Measurements from ENCODE around the gene USP54. TPM values are rescaled to one million over a fixed set of nuclear protein-coding genes. Genes with fewer than 3 reads are reported as not detected.

The USP54 gene
- total and polyA plus RNA-seq, 2 donors: 23.8 to 26.4 TPM

DNA sequence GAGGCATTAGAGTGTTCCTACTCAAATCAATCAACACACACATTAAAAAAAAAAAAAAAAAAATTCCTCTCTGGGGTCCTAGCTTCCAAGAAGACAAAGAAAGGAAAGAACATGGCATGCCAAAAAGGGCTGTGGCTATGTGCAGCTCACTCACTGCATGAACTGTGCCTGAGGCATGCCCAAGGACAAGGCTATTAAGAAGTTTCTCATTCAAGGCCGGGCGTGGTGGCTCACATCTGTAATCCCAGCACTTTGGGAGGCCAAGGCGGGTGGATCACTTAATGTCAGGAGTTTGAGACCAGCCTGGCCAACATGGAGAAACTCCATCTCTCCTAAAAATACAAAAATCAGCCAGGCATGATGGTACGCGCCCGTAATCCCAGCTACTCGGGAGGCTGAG, 53.4 kb downstream of the USP54 start:
- Histone ChIP-seq H3K36me3 (ENCODE audit: insufficient read depth) (peaks cover 2% of the 10 kb centered on the region), H3K27ac (ENCODE audit: low read depth) (no peak overlapping the region), H3K4me3 (ENCODE audit: low read depth, low read length) (no peak overlapping the region), H3K4me1 (ENCODE audit: insufficient read depth) (no peaks in the 10 kb centered on the region)
- DNase-seq (ENCODE audit: extremely low spot score): no peak
- WGBS: 95% methylated on average over 7 of the region's 7 CpGs

DNA sequence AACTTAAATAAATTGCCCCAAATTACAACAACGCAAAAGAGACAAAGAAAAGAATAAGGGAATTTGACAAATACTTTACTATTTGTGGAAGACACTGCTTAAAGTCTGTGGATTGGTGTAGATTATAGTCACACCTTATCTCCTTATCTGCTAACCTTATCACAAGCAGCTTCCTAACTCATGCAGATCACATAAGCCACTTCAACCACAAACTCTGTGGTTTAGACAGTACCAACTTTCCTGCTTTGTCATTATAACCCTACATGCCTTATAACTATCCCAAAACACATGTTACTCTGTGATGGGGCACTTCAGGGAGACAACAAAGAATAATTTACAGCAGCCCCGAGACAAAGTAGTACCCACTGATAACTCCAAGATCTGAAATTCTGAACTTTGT, 53.9 kb downstream of the USP54 start:
- H3K36me3 ChIP-seq (ENCODE audit: insufficient read depth): peaks cover 2% of the 10 kb centered on the region
- DNase-seq (ENCODE audit: extremely low spot score): no peak

DNA sequence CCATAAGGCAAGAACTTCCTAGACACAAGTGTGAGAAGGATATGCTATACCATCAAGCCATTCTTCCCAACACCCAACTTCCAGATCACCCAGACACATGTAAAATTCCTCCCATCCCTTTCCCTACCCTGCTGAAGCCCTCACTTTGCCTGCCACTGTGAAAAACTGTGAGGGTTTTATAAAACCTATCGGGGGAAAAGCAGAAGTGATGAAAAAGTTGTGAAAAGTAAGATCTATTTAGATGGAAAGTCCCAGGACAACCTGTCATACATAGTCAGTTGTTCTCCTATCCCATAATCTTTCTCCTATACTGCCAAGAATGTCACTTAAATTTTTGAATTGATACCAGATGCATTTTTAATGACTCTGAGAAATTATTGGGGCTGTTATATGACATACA, 56.3 kb downstream of the USP54 start:
- no peak for DNase-seq (ENCODE audit: extremely low spot score)
- H3K36me3 ChIP-seq (ENCODE audit: insufficient read depth): no peaks in the 10 kb centered on the region
- H3K27ac ChIP-seq (ENCODE audit: low read depth): no peak overlapping the region
- H3K4me3 ChIP-seq (ENCODE audit: low read depth, low read length): no peak overlapping the region
- H3K4me1 ChIP-seq (ENCODE audit: insufficient read depth): no peaks in the 10 kb centered on the region
- 92% methylated on average over 1 of the region's 1 CpG for WGBS

More for the DNA sequence above, 53.9 kb downstream of the USP54 start:
- Histone ChIP-seq H3K4me3 (ENCODE audit: low read depth, low read length) (no peak overlapping the region), H3K27ac (ENCODE audit: low read depth) (no peak overlapping the region), H3K4me1 (ENCODE audit: insufficient read depth) (no peaks in the 10 kb centered on the region)
- WGBS: 84% methylated on average over 2 of the region's 2 CpGs

DNA sequence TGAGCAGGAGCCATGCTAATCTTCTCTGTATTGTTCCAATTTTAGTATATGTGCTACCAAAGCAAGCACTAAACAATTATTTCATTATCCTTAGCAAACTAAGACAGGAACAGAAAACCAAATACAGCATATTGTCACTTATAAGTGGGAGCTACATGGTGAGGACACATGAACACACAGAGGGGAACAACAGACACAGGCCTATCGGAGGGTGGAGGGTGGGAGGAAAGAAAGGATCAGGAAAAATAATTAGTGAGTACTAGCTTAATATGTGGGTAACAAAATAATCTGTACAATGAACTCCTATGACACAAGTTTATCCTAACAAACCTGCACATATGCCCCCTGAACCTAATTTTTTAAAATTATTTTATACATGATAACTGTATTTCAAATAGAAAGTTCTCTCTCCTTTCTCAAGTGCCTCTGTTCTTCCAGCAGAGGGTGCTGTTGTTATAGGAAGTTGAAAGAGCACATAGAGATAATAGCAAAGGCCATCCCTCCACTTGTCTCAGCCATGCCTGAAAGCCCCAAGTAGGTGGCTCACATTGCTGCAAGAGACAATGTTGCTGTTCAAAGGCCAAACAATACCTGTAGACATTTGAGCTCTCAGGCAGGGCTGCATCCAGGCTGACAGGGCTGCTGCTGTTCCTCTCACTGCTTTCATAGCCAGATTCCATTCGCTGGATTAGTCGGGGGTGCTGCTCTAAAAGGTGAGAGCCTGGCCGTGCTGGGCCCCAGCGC, 61.9 kb downstream of the USP54 start:
- H3K4me1 ChIP-seq (ENCODE audit: insufficient read depth): no peaks in the 10 kb centered on the region
- H3K36me3 ChIP-seq (ENCODE audit: insufficient read depth): no peaks in the 10 kb centered on the region
- no peak overlapping the region for H3K4me3 ChIP-seq (ENCODE audit: low read depth, low read length)
- 98% methylated on average over 5 of the region's 5 CpGs for WGBS
- H3K27ac ChIP-seq (ENCODE audit: low read depth): no peak overlapping the region
- peak; percentile 32 for DNase-seq (ENCODE audit: extremely low spot score)

DNA sequence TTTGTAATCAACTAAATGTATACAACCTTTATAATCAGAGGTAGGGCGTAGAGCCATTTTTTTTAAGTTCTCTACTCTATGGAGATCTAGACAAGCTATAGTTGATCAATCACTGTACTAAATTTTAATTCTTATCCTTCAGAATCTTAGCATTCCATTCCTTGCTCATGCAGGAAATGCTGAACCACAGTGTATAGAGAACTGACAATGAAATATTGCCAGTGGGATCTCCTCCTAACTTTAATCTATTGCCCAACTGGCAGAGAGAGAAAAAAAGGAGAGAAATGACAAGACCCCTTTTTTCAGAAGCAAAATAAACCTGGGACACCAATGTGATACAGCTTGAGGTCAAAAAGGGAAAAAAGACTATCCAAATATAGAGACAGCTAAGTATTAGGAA, 68.9 kb downstream of the USP54 start:
- Histone ChIP-seq H3K36me3 (ENCODE audit: insufficient read depth) (peaks cover 5% of the 10 kb centered on the region), H3K4me1 (ENCODE audit: insufficient read depth) (no peaks in the 10 kb centered on the region), H3K4me3 (ENCODE audit: low read depth, low read length) (no peak overlapping the region), H3K27ac (ENCODE audit: low read depth) (no peak overlapping the region)
- DNase-seq (ENCODE audit: extremely low spot score): no peak
- WGBS: 92% methylated on average over 1 of the region's 1 CpG

DNA sequence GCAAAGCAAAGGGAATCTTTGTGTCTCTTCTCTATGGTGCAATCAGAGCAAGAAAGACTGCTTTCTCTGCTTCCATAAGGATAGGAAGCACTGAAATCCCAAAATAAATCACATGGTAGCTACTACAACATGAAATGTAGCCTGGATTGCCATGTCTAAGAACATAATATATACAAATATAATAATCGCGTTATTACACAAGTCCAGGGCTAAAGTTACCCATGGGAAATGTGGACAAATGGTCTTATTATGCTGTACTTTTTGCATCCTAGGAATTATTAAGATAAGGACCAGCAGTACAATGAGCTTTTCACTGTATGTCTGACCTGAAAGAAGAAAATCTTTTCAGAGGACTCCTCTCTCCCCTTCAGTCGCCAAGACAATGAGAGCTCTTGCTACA, 71.8 kb downstream of the USP54 start:
- Histone ChIP-seq H3K4me1 (ENCODE audit: insufficient read depth) (no peaks in the 10 kb centered on the region), H3K27ac (ENCODE audit: low read depth) (no peak overlapping the region), H3K36me3 (ENCODE audit: insufficient read depth) (peaks cover 5% of the 10 kb centered on the region), H3K4me3 (ENCODE audit: low read depth, low read length) (no peak overlapping the region)
- 92% methylated on average over 3 of the region's 3 CpGs for WGBS
- DNase-seq (ENCODE audit: extremely low spot score): no peak

DNA sequence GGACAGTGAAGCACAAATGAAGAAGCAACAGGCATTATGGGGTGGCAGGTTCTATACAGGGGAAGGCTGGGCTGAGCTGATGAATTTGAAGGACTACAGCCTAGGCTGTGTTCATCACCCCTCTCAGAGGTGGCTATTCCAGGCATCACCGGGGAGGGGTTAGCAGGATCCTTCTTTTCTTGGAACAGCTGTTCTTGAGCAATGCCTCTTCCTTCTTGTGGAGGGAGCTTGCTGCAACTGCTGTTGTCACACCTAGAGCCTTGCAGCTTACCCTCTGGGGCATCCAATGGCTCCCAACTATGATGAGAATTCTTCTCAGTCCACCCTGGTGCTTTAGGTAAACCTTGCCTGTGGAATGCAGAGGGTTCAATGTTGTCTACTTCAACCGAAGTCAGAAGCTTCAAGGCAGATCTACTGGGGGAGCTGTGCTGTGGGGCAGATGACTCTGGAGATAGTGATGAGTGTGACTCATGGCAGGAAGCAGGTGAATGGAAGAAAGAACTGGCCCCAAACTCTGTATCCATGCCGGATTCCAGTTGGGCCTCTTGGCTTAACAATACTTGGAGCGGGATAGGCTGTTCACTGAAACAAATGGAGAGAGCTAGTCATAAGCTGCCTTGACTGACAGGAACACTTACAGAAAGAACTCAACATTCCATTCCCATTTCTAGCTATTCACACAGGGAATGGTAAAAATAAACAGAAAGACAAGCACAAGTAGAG, 73.8 kb downstream of the USP54 start:
- Histone ChIP-seq H3K4me1 (ENCODE audit: insufficient read depth) (no peaks in the 10 kb centered on the region), H3K27ac (ENCODE audit: low read depth) (no peak overlapping the region), H3K4me3 (ENCODE audit: low read depth, low read length) (no peak overlapping the region), H3K36me3 (ENCODE audit: insufficient read depth) (peaks cover 5% of the 10 kb centered on the region)
- DNase-seq (ENCODE audit: extremely low spot score): no peak
- WGBS: 94% methylated on average over 4 of the region's 4 CpGs

DNA sequence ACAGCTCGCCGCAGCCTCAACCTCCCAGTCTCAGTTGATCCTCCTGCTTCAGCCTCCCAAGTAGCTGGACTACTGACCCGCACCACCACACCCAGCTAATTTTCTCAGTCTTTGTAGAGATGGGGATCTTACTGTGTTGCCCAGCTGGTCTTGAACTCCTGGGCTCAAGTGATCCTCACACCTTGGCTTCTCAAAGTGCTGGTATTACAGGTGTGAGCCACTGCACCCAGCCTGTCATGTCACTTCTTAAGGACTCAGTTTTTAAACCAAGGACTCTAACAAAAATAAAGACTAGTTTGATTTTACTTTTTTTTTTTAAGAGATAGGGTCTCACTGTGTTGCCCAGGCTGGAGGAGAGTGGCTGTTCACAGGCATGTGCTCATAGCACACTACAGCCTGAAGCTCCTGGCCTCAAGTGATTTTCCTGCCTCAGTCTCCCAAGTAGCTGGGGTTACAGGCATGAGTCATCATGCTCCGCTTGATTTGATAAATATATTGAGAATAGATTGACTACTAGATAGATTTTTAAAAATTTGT, 78.9 kb downstream of the USP54 start:
- Histone ChIP-seq H3K27ac (ENCODE audit: low read depth) (no peak overlapping the region), H3K4me3 (ENCODE audit: low read depth, low read length) (no peak overlapping the region), H3K36me3 (ENCODE audit: insufficient read depth) (no peaks in the 10 kb centered on the region), H3K4me1 (ENCODE audit: insufficient read depth) (no peaks in the 10 kb centered on the region)
- no peak for DNase-seq (ENCODE audit: extremely low spot score)
- WGBS: 98% methylated on average over 4 of the region's 4 CpGs

DNA sequence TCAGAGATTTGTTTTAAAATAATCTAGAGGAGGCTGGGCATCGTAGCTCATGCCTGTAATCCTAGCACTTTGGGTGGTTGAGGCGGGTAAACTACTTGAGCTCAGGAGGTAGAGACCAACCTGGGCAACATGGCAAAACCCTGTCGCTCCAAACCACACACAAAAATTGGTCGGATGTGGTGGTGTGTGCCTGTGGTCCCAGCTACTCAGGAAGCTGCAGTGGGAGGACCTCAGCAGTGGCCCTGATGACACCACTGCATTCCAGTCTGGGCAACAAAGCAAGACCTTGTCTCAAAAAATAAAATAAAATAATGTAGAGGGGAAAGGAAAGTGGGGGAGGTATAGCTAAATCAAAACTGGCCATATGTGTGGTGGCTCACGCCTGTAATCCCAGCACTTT, 81.4 kb downstream of the USP54 start:
- 95% methylated on average over 5 of the region's 5 CpGs for WGBS
- Histone ChIP-seq H3K4me3 (ENCODE audit: low read depth, low read length) (no peak overlapping the region), H3K27ac (ENCODE audit: low read depth) (no peak overlapping the region), H3K4me1 (ENCODE audit: insufficient read depth) (no peaks in the 10 kb centered on the region), H3K36me3 (ENCODE audit: insufficient read depth) (no peaks in the 10 kb centered on the region)
- no peak for DNase-seq (ENCODE audit: extremely low spot score)

DNA sequence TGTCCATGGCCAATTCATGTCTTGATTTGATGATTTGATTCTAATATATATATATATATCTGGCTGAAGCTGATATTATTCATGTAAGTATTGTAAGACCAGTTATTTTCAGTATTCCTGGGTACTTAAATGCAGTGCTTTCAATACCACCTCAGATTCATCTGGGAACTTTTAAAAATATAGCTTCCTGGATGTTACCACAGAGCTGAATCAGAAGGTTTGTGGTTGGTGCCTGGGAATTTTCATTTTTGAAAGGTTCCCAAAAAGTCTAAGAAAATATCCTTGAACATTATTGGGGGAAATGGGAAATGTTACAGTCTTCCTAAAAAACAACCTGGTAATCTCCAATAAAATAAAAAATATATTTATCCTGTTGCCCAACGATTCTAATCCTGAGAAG, 84.7 kb downstream of the USP54 start:
- H3K36me3 ChIP-seq (ENCODE audit: insufficient read depth): peaks cover 8% of the 10 kb centered on the region
- H3K4me1 ChIP-seq (ENCODE audit: insufficient read depth): no peaks in the 10 kb centered on the region
- no peak for DNase-seq (ENCODE audit: extremely low spot score)
- 80% methylated on average over 1 of the region's 1 CpG for WGBS
- H3K4me3 ChIP-seq (ENCODE audit: low read depth, low read length): no peak overlapping the region
- no peak overlapping the region for H3K27ac ChIP-seq (ENCODE audit: low read depth)

DNA sequence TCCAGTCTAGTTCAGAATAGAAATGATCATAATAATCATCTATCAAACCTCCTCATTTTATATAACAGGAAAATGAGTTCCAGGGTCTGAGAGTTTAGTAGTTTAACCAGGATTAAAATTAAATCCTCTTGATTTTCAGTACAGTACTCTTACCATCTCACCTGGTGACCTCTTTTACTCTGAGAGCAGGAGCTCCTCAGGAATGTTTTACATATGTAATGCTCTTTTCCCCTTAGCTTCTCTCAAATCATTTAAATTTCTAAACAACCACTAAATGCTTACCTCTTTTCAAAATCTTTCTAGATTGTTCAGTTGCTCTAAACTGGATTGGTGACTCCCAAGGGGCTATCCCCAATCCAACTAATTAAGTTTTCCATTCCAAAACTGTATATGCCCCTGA, 85.1 kb downstream of the USP54 start:
- H3K27ac ChIP-seq (ENCODE audit: low read depth): no peak overlapping the region
- no peaks in the 10 kb centered on the region for H3K4me1 ChIP-seq (ENCODE audit: insufficient read depth)
- peaks cover 8% of the 10 kb centered on the region for H3K36me3 ChIP-seq (ENCODE audit: insufficient read depth)
- no peak overlapping the region for H3K4me3 ChIP-seq (ENCODE audit: low read depth, low read length)
- no peak for DNase-seq (ENCODE audit: extremely low spot score)

DNA sequence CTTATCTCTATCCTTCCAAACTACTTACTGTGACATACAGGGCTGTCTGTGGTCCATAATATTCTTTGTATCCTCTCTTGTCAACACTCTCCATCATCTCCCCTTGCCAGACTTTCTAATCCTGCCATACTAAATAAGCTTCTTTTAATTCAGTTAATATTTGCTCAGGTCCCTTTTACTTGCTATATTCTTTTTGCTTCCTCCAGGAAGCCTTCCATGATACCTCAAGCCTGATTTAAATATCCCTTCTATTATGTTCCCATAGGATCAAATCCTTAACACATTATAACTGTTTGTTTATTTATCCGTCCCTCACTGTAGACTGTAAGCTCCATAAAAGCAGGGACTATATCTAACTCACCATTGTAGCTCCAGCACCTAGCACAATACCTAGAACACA, 88.1 kb downstream of the USP54 start:
- 94% methylated on average over 1 of the region's 1 CpG for WGBS
- H3K36me3 ChIP-seq (ENCODE audit: insufficient read depth): peaks cover 8% of the 10 kb centered on the region
- H3K4me1 ChIP-seq (ENCODE audit: insufficient read depth): no peaks in the 10 kb centered on the region
- H3K4me3 ChIP-seq (ENCODE audit: low read depth, low read length): no peak overlapping the region
- H3K27ac ChIP-seq (ENCODE audit: low read depth): no peak overlapping the region
- no peak for DNase-seq (ENCODE audit: extremely low spot score)

DNA sequence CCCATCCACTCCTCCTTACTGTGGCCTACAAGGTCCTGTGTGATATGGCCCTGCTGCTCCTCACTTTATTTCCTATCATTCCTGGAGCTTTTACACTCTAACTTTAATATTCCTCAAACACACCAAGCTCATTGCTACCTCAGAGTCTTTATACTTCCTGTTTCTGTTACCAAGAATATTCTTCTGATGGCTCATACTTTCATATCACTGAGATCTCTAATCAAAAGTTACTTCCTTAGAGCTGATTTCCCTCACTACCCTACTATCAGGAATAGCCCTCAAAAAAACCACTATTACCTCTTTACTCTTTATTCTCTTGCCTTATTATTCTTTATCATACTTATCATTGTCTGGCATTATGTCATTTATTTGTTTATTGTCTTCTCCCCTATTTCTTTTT, 89.5 kb downstream of the USP54 start:
- DNase-seq (ENCODE audit: extremely low spot score): no peak
- H3K4me3 ChIP-seq (ENCODE audit: low read depth, low read length): no peak overlapping the region
- H3K36me3 ChIP-seq (ENCODE audit: insufficient read depth): peaks cover 8% of the 10 kb centered on the region
- H3K4me1 ChIP-seq (ENCODE audit: insufficient read depth): no peaks in the 10 kb centered on the region
- no peak overlapping the region for H3K27ac ChIP-seq (ENCODE audit: low read depth)

DNA sequence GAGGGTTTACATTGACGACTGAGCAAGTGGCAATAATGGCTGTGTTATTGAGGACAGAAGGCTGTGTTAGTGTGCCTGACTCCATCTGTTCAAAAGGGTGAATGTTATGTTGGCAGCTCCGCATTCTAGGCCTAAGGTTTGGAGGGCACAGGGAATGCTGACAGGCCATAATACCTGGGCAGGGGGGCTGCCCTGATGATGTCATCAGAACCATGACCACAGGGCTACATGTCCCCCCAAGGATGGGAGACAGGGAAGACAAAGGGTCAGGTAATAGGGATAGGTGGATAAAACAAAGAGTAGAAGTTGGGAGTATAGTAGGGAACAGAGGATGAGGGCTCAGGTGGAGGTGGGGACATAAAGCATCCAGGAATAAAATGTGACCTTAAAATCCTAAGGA, 93.5 kb downstream of the USP54 start:
- Histone ChIP-seq H3K4me3 (ENCODE audit: low read depth, low read length) (no peak overlapping the region), H3K36me3 (ENCODE audit: insufficient read depth) (no peaks in the 10 kb centered on the region), H3K4me1 (ENCODE audit: insufficient read depth) (peaks cover 2% of the 10 kb centered on the region), H3K27ac (ENCODE audit: low read depth) (no peak overlapping the region)
- WGBS: 86% methylated on average over 2 of the region's 2 CpGs
- DNase-seq (ENCODE audit: extremely low spot score): no peak

All from urinary bladder (tissue), 4 donors.